Kasumi-1 (cell line): ENCODE results near the gene NCDN.

Experiments used
- DNase-seq, 2 experiments: peaks; one replicate each; lab custom pipeline; 2025; lab: John Stamatoyannopoulos, UW

NCDN gene

GRCh38 chr1:35555212-35555584, 2.4 kb upstream of the NCDN start:
- no peak for DNase-seq

DNA sequence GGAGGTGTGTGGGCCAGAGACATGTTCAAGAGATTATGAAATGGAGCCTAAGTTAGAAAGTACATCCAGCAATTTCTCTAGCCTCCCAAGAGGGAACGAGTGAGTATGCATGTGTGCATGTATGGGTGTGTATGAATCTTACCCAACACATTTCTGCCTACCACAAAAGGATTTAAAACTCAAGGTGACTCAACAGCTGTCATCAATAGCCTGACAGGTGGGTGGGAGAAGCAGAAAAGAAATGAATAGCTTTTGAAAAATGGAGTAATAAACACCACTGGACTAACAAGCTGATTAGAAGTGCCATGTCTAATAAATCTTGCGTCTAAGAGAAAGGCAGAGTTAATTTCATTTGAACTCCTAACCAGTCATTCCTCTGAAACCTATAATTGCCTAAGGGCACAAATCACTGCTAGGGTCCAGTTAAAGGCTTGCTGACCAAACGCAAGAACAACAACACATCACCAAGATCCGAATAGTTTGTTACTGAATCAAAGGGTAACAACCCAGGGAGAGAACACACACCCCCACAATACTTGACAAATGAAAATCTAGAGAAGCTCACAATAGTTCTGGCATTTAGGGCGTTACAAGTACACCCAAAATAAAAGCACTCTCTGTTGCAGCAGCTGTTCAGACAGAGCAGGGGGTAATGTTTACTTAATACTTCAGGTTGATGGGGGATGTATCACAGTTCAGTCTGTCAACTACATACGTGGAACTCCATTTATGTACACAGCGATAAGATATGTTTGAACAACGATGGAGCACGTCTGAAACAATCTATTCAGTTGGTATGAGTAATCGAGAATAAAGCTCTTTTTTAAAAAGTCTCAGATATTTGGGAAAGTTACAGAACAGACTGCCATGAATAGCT, 1.8 kb upstream of the NCDN start:
- DNase-seq = no peak

GRCh38 chr1:35556484-35557117, 998 bp upstream of the NCDN start:
- no peak for DNase-seq

- DNase-seq = peak; percentile 84 to 86
Observed at GRCh38 chr1:35557118-35557610, 435 bp upstream of the NCDN start, which contains the start of gene KIAA0319L. Gene KIAA0319L, minus strand, starts transcription at chr1:35557403. Its CDS starts 2,912 bp downstream, at chr1:35554491.

GRCh38 chr1:35558374-35559316, 1.0 kb downstream of the NCDN start:
- no peak for DNase-seq

GRCh38 chr1:35559317-35559944, 1.8 kb downstream of the NCDN start:
- no peak for DNase-seq

DNA sequence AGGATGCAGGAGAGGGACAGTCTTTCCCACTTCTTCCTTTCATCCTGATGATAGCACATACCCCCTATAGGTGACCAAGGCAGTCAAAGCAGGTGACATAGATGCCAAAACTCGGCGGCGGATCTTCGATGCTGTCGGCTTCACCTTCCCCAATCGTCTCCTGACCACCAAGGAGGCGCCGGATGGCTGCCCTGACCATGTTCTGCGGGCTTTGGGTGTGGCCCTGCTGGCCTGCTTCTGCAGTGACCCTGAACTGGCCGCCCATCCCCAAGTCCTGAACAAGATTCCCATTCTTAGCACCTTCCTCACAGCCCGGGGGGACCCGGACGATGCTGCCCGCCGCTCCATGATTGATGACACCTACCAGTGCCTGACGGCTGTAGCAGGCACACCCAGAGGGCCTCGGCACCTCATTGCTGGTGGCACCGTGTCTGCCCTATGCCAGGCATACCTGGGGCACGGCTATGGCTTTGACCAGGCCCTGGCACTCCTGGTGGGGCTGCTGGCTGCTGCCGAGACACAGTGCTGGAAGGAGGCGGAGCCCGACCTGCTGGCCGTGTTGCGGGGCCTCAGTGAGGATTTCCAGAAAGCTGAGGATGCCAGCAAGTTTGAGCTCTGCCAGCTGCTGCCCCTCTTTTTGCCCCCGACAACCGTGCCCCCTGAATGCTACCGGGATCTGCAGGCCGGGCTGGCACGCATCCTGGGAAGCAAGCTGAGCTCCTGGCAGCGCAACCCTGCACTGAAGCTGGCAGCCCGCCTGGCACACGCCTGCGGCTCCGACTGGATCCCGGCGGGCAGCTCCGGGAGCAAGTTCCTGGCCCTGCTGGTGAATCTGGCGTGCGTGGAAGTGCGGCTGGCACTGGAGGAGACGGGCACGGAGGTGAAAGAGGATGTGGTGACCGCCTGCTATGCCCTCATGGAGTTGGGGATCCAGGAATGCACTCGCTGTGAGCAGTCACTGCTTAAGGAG, 2.9 kb downstream of the NCDN start:
- DNase-seq = no peak

- DNase-seq = no peak
Observed at GRCh38 chr1:35561297-35561971, 3.8 kb downstream of the NCDN start.

DNA sequence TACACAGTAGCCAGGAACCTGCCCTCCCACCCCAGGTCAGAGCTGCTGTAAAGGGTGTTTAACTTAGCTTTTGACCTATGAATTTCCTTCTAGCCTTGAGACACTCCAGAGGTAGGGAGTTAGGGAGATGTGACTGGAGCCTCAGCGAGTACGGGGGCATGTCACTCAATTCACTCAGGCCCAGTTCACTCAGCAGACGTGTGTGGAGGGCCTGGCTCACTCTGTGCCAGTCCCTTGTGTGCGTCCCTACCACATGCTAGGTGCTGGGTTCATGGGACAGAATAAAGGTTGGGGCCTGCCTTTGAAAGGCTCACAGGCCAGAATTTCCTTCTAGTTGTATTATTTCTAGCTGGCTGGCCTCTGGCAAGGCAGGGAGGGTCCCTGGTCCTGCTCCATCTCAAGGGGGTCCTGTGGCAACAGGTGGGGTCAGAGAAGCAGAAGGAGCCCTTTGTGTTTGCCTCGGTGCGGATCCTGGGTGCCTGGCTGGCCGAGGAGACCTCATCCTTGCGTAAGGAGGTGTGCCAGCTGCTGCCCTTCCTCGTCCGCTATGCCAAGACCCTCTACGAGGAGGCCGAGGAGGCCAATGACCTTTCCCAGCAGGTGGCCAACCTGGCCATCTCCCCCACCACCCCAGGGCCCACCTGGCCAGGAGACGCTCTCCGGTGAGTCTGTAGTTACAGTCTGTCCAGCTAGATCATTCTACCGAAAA, 4.5 kb downstream of the NCDN start:
- DNase-seq = no peak

GRCh38 chr1:35563166-35563565, 5.6 kb downstream of the NCDN start:
- peak in 1 of 2 experiments; percentile 27 for DNase-seq

DNA sequence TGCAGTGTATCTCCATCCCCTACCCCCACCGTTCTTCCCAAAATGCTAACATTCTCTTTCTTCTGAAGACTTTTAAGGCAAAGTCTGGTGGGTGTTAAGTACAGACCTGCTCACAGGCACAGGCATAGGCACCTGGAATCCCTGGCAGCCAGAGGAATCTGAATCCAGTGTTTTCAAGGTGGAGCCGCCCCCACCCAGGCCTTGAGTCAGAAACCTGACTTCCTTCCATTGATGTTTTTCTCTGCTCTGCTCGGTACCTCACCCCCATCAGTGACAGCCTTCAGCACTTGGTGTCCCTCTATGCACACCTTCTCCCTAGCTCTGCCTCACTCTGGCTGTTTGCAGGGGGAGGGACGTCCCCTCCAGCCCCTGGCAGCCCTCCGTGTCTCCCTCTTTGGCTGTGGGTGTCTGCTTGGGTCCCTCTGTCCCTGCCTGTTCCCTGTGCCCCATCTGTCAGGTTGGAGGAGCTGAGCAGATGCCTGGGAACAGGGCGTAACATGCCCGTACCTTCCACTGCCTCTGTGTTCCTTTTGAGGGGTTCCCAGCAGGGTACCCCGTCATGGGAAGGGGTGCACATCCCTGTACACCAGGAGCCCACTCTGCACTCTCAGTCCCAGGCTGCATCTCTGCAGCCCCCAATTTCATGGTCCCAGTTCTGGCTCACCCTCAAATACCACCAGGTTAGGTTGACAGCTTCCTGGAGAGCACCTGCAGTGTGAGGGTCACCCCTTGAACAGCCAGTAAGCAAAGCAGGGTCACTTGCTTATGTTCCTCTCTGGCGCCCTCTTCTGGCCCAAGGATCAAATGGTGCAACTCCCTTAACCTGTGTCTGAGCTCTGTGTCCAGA, 6.7 kb downstream of the NCDN start:
- peak; percentile 76 to 84 for DNase-seq

DNA sequence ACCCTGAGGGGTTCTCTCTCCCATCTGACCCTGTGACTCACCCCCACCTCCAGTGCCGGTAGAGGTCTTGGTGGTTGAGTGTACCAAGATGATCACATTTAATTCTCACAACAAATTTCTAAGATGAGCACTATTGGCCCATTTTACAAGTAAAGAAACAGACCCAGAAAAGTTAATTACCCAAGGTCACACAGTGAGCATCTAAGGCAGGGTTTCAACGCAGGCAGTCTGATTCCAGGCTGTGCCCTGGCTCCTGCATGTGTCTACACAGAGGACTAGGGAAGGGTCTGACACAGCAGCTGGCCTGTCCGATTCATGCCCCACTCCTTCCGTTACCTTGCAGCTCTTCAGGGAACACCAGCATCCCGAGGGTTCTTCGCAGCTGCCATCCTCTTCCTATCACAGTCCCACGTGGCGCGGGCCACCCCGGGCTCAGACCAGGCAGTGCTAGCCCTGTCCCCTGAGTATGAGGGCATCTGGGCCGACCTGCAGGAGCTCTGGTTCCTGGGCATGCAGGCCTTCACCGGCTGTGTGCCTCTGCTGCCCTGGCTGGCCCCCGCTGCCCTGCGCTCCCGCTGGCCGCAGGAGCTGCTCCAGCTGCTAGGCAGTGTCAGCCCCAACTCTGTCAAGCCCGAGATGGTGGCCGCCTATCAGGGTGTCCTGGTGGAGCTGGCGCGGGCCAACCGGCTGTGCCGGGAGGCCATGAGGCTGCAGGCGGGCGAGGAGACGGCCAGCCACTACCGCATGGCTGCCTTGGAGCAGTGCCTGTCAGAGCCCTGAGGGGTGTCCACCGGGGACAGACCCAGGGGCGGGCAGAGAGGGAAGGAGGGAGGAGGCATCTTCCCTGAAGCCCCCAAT, 7.5 kb downstream of the NCDN start:
- no peak for DNase-seq

DNA sequence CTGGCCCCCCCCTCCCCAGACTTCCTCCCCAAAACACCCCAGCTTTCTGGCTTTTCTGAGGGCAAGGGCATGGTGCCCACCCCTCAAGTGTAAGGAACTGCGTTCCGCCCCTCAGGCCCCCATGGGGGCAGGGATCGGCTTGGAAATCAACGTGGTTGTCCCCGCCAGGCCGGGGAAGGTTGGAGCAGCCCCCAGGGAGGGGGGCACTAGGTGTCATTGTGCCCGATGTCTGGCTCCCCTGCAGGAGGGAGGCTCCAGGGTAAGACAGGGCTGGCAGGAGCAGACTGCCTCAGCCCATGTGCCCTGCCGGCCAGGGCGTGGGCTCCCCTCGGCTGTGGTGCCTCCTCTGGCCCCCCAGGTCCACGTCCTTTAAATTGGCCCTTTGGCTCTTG, 8.1 kb downstream of the NCDN start:
- DNase-seq = no peak

- no peak for DNase-seq
Observed at GRCh38 chr1:35567947-35568558, 10.5 kb downstream of the NCDN start.

DNA sequence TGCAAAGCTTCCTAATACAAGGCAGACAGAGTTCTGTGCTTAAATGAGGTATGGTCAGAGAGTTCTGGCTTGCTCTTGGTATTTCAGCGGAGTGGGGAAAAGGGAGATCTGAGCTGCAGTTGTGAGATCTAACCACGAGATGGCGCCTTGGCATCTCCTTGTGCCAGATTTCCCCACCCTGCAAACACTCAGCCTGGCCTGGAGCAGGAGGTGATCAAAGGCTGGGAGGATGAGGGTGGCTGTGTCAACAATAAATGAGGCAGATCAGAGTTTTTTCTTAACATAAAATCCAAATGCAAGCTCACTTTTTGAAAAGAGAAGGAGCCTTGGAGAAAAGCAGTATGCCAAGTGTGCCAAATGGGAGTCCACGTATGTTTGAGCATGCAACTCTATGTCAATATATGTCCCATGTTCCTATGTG, 11.4 kb downstream of the NCDN start:
- DNase-seq = peak; percentile 82 to 85

DNA sequence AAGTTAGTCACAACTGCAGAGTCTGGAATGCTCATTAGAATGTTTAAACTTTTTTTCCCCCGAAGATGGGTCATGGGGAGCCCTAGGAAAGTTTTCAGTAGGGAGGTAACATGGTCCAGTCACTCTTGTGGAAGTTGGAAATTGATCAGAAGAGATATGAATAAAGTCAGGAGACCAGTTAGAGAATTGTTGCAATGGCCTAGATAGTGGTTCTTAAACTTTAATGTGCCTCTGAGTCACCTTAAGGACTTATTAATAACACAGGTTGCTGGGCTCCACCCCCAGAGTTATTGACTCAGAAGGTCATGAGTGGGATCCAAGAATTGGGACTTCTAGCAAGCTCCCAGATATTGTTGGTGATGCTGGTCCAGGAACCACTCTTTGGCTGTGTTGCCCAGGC, 12.3 kb downstream of the NCDN start:
- DNase-seq = no peak
